ENCODE results near the gene RSPH1. TPM values are rescaled to one million over a fixed set of nuclear protein-coding genes. Genes with fewer than 3 reads are reported as not detected.

RSPH1 gene
- total and polyA plus RNA-seq, 2 of the 4 experiments (the other 2 are of a cell fraction): not detected

DNA sequence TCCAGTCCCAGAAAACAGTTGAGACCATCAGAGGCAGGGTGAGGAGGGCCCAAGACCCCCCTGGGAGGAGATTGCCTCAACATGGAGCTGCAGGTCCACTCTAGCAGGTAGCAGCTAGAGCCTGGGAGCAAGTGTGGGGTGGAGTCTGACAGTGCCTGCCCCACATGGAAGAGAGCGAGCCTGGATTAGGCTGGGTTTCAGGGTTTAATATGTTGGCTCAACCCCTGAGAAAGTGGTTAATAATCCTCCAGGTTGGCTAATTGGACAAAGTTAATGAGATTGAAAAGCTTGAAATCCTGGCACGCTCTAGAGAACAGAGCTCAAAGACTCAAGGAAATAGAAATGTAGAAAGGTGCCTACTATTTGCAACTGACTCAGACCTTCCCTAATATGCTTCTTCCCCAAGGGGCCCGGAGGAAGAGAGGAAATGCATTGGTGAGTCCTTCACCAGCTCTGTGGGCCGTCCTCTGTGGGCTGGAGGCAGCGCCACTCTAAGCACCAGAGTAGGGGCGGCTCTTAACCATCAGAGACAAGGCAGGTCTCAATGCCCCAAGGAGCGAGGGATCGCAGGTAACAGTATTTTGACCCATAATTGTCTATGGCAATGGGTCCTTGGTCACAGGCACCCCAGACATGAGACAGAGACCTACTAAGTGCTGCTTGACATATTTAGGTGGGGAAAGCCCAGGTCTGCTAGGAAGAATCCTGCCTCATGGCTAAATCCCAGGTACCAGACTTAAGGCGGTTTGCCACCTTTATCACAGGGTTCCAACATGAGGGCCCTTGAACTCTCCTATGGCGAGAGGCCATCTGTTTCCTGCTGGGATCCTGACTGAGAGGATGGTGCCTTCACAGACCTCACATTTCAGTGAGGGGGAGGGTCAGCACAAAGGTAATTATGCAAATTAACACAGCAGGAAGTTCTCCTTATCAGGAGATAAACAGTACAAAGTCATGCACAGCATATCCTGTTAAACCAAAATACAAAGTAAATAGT lies 33.8 kb downstream of the RSPH1 start:
- in situ Hi-C loops (cut with MboI; ENCODE audit: low sequenced_read_pairs): no loop called here
- no peak overlapping the region for H3K9ac ChIP-seq (ENCODE audit: low read depth, low read length)
- TF ChIP-seq BHLHE40 (IDR thresholded peaks at IDR 0.05; ENCODE audit: low read depth, low read length): no peak
- no peak for TF ChIP-seq MXI1 (IDR thresholded peaks at IDR 0.05; ENCODE audit: borderline replicate concordance, low read depth, low read length)
- TF ChIP-seq, protein P1, sequence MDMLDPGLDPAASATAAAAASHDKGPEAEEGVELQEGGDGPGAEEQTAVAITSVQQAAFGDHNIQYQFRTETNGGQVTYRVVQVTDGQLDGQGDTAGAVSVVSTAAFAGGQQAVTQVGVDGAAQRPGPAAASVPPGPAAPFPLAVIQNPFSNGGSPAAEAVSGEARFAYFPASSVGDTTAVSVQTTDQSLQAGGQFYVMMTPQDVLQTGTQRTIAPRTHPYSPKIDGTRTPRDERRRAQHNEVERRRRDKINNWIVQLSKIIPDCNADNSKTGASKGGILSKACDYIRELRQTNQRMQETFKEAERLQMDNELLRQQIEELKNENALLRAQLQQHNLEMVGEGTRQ (IDR thresholded peaks at IDR 0.05; ENCODE audit: low read depth, low read length): no peak
- TF ChIP-seq CHD1 (IDR thresholded peaks at IDR 0.05; ENCODE audit: low read depth, low read length): no peak
- TF ChIP-seq ELK1 (IDR thresholded peaks at IDR 0.05; ENCODE audit: borderline replicate concordance, low read depth, low read length): no peak
- no peak for TF ChIP-seq SMC3 (IDR thresholded peaks at IDR 0.05; ENCODE audit: low read depth, low read length)
- no peak for TF ChIP-seq CEBPB (IDR thresholded peaks at IDR 0.05; ENCODE audit: low read depth, low read length)
- no peak for TF ChIP-seq MAFK (IDR thresholded peaks at IDR 0.05; ENCODE audit: low read depth, low read length)
- no peak for TF ChIP-seq RCOR1 (IDR thresholded peaks at IDR 0.05; ENCODE audit: insufficient replicate concordance, low read length)
- TF ChIP-seq NFE2L2 (IDR thresholded peaks at IDR 0.05; ENCODE audit: low read depth, low read length): no peak
- no peak for TF ChIP-seq RFX5 (IDR thresholded peaks at IDR 0.05; ENCODE audit: low read depth, low read length)
- no peak for TF ChIP-seq MAZ (IDR thresholded peaks at IDR 0.05; ENCODE audit: borderline replicate concordance, low read depth, low read length)
- TF ChIP-seq RAD21 (IDR thresholded peaks at IDR 0.05; ENCODE audit: low read length): no peak
- no peak for TF ChIP-seq CTCF (conservative IDR thresholded peaks at IDR 0.05; ENCODE audit: low read depth, low read length)
- no peak for TF ChIP-seq POLR2A (IDR thresholded peaks at IDR 0.05; ENCODE audit: low read depth, low read length)

More for the DNA sequence above, 33.8 kb downstream of the RSPH1 start:
- CTCF ChIA-PET: no interaction called here
- intact Hi-C loops (cut with micrococcal nuclease): no loop called here
- Histone ChIP-seq H4K91ac (ENCODE audit: insufficient read depth, low read depth, low read length) (no peak overlapping the region), H3K4me1 (ENCODE audit: control insufficient read depth, insufficient read depth, low read length) (no peaks in the 10 kb centered on the region), H2BK15ac (ENCODE audit: low read depth, low read length) (no peak overlapping the region), H3K18ac (ENCODE audit: low read depth, low read length) (no peak overlapping the region), H2AK5ac (ENCODE audit: low read depth, low read length) (no peak overlapping the region), H4K8ac (ENCODE audit: low read depth in 2 of 2, low read length in 2 of 2) (no peak overlapping the region), H3K27ac (ENCODE audit: insufficient read depth, low read length) (no peak overlapping the region), H2BK5ac (ENCODE audit: low read depth, low read length, poor library complexity, severe bottlenecking) (no peak overlapping the region), H3K4ac (ENCODE audit: low read depth, low read length) (no peak overlapping the region), H3K56ac (ENCODE audit: extremely low read depth, insufficient read depth, low read length) (no peak overlapping the region), H2BK120ac (ENCODE audit: low read depth, low read length) (no peak overlapping the region), H2AFZ (replicated peaks; ENCODE audit: low read length, poor library complexity) (no peak overlapping the region), H3K14ac (replicated peaks; ENCODE audit: low read depth, low read length) (no peak overlapping the region), H3K27me3 (ENCODE audit: control insufficient read depth, insufficient read depth, low read length) (peaks cover 6% of the 10 kb centered on the region), H3K4me3 (ENCODE audit: insufficient read depth, low read depth, low read length) (no peak overlapping the region), H3K23ac (ENCODE audit: low read depth, low read length) (no peak overlapping the region), H3K9me3 (ENCODE audit: control insufficient read depth, insufficient read depth, low read length) (no peaks in the 10 kb centered on the region), H3K4me2 (ENCODE audit: low read depth, low read length) (no peak overlapping the region), H2BK20ac (ENCODE audit: low read depth, low read length) (no peak overlapping the region), H4K5ac (ENCODE audit: low read depth, low read length) (no peak overlapping the region), H3K79me1 (ENCODE audit: low read depth in 1 of 2, low read length in 2 of 2) (no peaks in the 10 kb centered on the region), H2AK9ac (replicated peaks; ENCODE audit: low read depth, low read length, poor library complexity) (no peak overlapping the region), H3K36me3 (ENCODE audit: control insufficient read depth, insufficient read depth, low read length) (no peaks in the 10 kb centered on the region), H3K9me1 (ENCODE audit: insufficient read depth, low read length) (no peaks in the 10 kb centered on the region), H4K20me1 (ENCODE audit: insufficient read depth, low read length) (no peaks in the 10 kb centered on the region)
- ATAC-seq (ENCODE audit: low read depth): no peak
- dilution Hi-C loops (cut with HindIII; ENCODE audit: low sequenced_read_pairs, unreplicated experiment): no loop called here
- DNase-seq: no peak
- BruUV-seq (replicated peaks): no TSS peak
- 74% methylated on average over 3 of the region's 10 CpGs; no CpG with 5 or more reads in 1 of the 2 experiments for WGBS, 2 experiments (ENCODE audit: extremely low coverage in 2 of 2, insufficient read length in 1 of 2)
- POLR2A ChIA-PET (ENCODE audit: unreplicated experiment): no interaction called here

Data from IMR-90 (cell line).